DMS 273 (cell line): ENCODE results near the gene ACTR3.

Source experiments
- DNase-seq: peaks from one replicate; lab custom pipeline; 2025; ENCODE audit not compliant: unreplicated experiment; lab: John Stamatoyannopoulos, UW

ACTR3 gene

DNA sequence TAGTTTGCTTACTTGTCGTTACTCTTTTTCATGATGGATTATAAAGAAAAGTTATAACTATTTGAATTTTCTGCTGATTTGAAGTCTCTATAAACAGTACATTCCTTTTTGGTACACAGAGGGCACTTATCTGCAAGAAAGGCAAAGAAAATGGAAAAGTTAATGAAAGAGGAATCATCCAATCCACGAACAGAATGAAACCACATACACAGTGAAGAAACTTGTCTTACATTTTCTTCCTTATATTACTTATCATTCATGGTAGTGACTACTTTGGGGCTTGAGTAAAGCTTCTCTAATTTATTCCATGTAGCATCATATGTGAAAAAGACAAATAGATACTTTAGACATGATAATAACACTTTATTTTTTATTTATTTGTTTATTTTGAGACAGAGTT is 14.8 kb upstream of the ACTR3 start:
- no peak for DNase-seq

DNA sequence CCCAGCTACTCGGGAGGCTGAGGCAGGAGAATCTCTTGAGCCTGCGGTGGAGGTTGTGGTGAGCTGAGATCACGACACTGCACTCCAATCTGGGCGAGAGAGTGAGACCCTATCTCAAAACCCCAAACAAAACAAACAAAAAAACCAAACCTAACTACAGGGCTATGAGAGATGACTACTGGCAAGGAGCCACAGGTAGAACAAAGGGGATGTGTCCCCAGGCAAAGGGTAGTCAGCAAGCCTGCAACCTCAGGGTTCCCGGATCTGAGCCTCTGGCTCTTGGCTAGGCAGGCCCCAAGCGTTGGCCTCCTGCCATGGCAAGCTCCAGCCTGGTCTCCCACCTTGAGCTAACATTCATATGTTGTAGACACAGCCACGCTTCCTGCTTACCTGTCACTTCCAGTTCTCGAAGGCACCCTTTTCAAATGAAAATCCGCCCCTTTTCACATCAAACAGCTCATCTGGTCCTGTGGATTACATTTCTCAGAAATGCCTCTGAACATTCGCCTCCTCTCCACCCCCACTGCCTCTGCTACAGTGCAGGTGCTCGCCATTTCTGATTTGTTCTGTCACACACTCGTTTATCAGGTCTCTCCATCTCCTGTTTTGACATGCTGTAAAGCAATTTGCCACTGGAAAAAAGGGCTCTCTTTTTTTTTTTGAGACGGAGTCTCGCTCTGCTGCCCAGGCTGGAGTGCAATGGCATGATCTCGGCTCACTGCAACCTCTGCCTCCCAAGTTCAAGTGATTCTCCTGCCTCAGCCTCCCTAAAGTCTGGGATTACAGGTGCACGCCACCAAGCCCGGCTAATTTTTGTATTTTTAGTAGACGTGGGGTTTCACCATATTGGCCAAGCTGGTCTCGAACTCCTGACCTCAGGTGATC is 13.1 kb upstream of the ACTR3 start:
- peak; percentile 30 for DNase-seq

DNA sequence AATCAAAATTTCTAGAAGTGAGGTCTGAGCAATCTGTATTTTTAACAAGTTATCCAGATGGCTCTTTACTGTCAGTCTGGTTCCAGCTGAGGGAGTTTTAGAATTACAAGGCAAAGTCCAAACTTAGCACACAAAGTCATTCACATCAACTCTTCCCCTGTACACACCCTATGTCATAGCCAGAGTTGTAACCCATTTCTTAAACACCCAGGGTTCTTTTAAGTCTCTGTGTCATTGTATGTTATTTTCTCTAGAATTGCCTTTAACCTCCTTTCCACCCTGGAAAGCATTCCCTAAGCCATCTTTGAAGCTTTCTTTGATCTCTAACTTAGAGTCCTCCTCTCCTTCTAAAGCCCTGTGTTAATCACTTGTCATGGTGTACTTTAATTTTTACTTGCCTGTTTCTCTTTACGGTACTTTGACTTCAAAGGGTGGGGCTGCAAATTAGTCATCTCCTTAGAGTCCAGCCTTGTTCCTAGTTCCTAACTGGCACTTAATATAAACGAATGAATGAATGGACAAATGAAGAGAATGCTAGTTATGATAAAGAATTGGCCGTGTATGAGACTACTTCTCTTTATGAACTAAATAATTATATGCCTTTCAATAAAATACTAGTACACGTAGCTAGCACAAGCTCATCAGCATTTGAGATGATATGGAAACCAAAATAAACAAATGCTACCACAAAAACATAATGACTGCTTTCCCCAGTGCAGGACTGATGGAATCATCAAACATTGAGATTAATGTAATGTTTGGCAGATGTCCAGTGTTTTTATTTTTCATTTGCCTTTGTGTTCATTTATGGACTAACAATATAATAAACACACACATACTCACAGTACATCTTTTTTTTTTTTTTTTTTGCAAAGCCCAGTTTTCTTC is 11.9 kb upstream of the ACTR3 start:
- DNase-seq = peak; percentile 24

GRCh38 chr2:113878743-113879142 is 11.1 kb upstream of the ACTR3 start:
- DNase-seq = peak; percentile 34

DNA sequence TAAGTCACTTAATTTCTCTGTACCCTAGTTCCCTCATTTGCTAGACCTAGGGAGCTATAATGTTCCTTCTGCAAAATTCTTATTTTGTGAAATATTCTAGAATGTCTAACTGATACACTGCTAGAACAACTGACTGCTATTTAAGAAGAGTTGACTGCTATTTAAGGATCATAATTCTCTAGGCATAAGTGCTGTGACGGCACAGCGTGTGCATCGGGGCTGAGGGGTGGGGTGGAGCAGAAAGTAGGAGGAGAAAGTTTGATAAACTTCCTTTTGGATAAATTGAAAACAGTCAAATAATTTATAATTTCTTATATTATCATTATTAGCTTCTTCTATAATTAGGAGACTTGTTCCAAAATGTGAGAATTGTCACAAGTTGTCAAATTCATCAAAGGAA is 10.4 kb upstream of the ACTR3 start:
- no peak for DNase-seq

DNA sequence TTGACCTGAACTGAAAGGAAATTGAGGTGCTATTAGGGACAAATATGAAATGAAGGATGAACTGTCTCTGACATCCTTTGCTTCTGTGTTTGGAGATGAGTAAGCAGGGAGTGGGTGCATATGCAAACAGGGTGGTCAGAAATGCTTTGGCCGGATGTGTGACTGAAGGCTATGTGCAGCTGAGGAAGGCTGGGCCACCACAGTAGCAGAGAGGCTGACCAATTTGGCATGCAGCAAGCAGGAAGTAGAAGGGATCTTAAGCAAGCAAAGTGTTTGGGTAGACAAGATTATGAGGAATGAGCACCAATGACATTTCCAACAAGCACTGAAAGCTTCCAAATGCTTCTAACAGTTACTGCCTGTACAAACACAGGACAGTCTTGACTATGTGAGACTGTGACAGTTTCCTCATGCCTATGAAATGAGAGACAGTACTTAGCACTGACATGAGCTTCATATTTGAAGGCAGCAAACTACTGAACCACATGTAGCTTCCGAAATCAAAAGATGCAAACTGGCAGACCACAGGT is 3.3 kb upstream of the ACTR3 start:
- DNase-seq = no peak

DNA sequence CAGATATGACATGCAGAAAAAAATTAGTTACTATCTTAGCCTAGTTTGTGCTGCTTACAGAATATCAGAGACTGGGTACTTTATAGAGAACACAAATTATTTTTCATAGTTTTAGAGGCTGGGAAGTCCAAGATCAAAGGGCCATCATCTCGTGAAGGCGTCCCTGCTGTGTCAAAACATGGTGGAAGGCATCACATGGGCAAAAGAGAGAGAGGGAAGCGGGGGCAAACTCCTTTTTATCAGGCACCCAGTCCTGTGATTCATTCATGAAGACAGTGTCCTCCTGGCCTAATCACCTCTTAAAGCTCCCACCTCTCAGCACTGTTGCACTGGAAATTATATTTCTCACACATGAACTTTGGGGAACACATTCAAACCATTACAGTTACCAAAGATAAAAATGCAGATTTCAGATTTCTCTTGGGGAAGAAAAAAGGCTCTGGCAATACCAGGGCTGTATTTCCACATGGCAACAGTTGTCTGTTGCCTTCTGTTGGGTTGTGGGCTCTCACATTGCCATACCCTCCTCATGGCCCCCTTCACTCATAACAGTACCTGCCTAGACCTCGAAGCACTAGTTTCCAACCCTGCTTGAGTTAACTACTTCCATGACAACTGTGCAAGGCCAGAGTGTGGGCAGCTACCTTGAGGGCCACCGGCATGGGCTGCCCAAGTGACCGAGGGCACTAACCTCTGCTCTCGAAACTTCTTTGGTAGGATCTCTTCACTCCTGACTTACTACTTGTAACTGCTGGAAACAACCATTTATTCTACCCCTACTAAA is 2.7 kb upstream of the ACTR3 start:
- DNase-seq = no peak

DNA sequence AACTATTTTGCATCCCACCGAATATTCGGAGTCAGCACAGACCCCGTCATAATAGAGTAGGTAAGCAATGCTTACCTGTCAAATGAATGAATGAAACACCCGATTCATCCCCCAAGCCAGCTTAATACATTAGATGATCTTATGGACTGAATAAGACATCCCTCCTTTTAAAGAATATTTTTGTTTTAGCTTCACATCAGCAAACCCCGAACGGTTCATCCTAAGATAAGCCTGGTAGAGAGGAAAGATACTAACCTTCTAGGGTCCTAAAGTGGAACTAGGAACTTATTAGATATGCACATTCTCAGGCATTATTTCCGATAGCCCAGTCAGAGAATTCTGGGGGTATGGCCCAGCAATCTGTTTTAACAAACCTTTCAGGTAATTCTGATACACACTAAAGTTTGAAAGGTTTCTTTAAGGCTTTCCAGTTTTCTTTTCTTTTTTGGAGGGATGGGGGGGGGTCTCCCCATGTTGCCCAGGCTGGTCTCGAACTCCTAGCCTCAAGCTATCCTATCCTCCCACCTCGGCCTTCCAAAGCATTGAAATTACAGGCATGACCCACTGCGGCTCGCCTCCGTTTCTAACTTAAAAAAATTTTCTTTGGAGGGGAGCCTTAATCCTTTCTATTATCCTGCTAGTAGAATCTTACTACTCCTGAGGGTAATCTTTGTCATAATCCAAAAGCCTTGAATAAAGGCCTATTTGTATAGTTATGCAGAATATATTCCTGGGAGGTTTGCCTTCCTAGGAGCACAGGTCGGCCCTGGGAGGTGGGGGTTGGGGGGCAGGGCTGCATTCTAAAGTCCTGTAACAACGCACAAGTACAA is 1.0 kb upstream of the ACTR3 start:
- no peak for DNase-seq

DNA sequence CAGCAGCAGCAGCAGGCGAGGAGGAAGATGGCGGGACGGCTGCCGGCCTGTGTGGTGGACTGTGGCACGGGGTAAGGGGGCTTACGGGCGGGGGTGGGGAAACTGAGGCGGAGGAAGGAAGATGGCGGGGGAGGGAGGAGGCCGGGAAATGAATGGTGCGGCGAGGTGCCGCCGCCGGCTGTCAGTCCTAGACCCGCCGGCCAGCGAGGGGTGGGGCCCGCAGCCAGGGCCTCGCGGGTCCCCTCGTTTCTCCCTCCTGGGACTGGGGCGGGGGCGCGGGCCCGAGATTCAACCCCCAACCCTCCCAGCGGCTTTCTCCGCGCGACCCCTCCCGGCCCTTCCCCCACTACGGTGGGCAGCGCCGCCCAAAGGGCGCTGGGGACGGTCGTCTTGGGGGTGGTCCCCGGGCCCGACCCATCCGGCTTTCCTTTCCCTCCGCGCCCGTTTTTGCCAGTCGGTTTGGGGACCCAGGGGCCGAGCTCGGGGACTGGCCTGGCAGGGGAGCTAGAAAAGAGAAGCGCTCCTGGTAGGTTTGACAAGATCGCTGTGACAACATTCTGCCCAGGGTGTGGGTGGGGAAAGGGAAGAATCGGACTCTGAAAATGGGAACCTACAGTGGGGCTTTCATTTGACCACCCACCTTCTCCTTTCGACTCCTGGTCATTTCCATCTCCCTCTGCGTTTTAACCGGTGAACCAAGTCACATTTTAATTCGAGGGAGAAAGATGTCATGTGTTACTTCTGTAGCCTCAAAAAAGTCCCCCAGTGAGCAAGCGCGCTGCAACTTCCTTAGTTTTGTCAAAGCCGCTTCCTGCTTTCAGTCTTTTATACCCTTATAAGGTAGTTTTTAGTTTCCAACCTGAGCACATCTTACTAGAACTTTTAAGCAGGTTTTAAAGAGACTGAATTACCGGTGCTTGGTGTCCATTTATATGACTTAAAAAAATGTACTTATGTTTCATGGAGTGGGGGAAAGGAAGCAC is 655 bp downstream of the ACTR3 start:
- peak; percentile 85 for DNase-seq

DNA sequence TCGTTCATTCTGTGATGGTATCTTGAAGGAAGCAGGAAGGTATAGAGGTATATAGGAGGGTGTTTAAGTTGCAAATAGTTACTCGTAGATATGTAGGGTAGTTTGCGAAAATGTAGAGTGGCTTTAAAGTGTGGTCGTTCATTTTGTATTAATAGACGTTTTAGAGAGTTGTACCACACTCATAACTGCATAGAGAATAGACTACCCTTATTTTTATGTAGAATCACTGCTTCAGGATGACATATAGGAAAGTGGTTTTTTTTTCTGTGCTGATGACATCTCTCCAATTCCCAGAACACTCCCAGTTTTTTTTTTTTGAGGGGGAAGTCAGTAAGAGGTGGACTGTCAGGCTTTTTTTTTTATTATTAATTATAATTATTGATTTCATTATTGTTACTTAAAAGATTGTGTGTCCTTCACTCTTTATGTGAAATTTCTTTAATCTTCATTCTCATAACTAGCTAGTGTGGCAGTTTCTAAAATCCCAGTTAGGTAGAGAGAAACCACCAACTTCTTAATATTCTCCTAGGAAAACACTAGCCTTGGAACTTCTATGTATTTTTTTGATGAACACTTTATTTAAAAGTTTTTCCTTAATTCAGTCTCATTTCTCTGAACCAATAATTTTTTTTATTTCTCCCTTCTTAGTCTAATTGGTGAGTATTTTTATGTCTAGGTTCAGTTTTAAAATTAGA is 1.5 kb downstream of the ACTR3 start:
- peak; percentile 20 for DNase-seq

GRCh38 chr2:113892004-113892710 is 2.3 kb downstream of the ACTR3 start:
- DNase-seq = no peak

DNA sequence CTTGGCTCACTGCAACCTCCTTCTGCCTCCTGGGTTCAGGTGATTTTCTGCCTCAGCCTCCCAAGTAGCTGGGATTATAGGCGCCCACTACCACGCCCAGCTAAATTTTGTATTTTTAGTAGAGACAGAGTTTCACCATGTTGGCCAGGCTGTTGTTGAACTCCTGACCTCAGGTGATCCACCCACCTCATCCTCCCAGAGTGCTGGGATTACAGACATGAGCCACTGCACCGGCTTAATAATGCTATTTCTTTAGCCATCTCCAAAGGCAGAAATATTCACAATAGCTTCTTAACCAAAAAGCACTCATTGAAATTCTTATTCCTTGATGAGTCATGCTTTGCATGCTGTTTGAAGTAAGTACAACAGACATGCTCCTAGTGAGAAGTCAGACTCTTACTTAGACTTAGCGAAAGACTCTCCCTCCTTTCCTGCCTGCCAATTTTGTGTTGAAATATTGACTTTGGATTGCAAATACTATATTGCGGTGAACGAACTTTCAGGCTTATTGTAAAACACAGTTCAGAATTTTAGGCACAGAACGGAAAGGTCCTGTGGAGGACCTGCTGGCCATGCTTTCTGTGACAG is 4.4 kb downstream of the ACTR3 start:
- peak; percentile 32 for DNase-seq

GRCh38 chr2:113895301-113895700 is 5.4 kb downstream of the ACTR3 start:
- no peak for DNase-seq

DNA sequence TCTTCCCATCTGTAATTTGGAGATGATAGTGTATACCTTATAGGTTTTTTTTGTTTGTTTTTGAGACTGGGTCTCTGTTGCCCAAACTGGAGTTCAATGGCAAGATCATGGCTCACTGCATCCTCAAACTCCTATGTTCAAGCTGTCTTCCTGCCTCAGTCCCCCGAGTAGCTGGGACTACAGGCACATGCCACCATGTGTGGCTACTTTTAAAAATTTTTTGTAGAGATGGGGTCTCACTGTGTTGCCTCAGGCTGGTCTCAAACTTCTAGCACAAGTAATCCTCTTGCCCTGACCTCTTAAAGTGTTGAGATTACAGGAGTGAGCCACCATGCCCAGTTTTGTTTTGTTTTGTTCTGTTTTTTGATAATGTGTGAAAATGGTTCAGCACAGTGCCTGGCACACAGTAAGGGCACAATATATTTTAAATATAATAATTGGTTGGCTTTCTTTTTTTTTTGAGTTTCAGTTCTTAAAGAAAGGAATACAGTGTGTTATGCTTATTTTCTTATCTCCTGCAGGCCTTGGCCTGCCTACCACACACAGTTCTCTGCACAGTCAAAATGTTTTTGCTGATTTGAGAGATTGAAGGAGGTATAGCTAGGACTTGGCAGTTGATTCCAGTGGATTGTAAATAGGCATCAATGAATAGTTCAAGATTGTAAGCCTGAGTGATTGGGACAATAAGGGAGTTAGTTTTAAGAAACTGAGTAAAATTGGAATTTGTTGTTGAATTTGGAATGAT is 6.1 kb downstream of the ACTR3 start:
- no peak for DNase-seq

DNA sequence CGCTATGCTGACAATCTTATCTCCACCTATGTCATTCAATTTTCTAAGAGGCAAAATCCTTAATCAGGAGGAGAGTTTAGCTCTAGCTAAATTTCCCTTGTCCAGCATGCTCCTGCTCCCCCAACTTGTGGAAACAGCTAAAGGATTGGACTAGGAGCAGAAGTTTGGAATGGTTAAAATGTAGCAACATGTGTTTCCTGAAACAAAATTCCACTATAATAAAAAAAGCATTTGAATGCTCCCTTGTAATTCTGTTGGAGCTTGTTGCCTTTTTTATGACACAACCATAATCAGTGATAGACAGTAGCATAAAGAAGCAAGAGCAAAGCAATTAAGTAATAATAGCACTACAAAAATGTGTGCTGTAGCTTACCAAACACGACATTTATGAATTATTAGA is 6.9 kb downstream of the ACTR3 start:
- DNase-seq = no peak

DNA sequence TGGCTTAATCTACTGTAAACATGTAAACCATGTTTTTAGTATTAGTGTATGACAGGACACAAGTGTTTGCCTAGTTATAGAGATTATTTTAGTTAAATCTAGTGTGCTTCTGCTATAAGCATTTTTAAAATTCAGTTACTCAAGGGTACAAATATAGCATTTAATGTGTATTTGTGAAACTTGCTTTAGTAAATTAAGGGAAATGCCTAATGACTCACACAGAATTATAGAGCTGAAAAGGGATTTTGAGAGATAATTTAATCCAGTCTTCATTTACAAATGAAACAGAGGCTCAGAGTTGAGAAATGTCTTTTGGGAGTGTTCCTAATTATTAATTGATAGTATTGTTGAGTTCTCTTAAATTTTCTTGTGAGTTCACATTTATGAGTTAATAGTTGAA is 8.2 kb downstream of the ACTR3 start:
- no peak for DNase-seq

- no peak for DNase-seq
Measured at GRCh38 chr2:113899166-113899565, 9.3 kb downstream of the ACTR3 start.
